Body of pancreas (tissue), 4 donors: ENCODE measurements around the gene MBIP. TPM values are rescaled to one million over a fixed set of nuclear protein-coding genes. Genes with fewer than 3 reads are reported as not detected.

ENCODE experiments used
- ATAC-seq: fragments of 150-250 bp; one replicate; pipeline ENCODE4 v1.9.1; 2016
- DNase-seq, 4 donors: peaks; one replicate each; pipeline ENCODE4 v3.0.0-alpha.2; 2019
- H3K27ac ChIP-seq, 4 donors: fragments of 200-600 bp; sonication (generic); 1 replicate in 3 of 4; 2 replicates in 1 of 4; pipeline versions ENCODE4 v1.5.1 to v1.6.1; 2016 to 2019; ENCODE audit warnings: mild to moderate bottlenecking in 1 of 4, mixed read lengths in 1 of 4, moderate library complexity in 1 of 4
- H3K27me3 ChIP-seq, 2 donors: fragments of 200-600 bp; sonication (generic); one replicate each; pipeline ENCODE4 v1.6.0; 2016; ENCODE audit warnings: mild to moderate bottlenecking in 1 of 2
- H3K36me3 ChIP-seq, 2 donors: fragments of 200-600 bp; sonication (generic); replicated peaks in 1 of 2; 2 replicates each; pipeline ENCODE4 v1.5.1; 2016; ENCODE audit warnings: low read depth in 2 of 2; ENCODE audit not compliant: insufficient read depth in 1 of 2
- H3K4me1 ChIP-seq: fragments of 200-600 bp; sonication (generic); one replicate; pipeline ENCODE4 v1.6.0; 2016
- H3K4me3 ChIP-seq, 2 donors: fragments of 200-600 bp; sonication (generic); 1 replicate in 1 of 2; 2 replicates in 1 of 2; pipeline ENCODE4 v1.5.1; 2016 to 2019
- H3K9me3 ChIP-seq, 3 donors: fragments of 200-600 bp; sonication (generic); 1 replicate in 2 of 3; 2 replicates in 1 of 3; pipeline ENCODE4 v1.5.1; 2016
- CTCF ChIP-seq, 7 experiments: fragments of 450-650 bp in 4 of 7; fragments of 200-600 bp in 3 of 7; sonication (generic) in 3 of 7; IDR thresholded peaks; one replicate each; pipeline ENCODE4 v1.5.1; 2016 to 2019; ENCODE audit warnings: antibody characterized with exemption in 7 of 7
- POLR2A ChIP-seq, 3 donors: fragments of 450-650 bp; IDR thresholded peaks; one replicate each; pipeline ENCODE4 v1.6.1; 2016; ENCODE audit warnings: antibody characterized with exemption in 3 of 3, mild to moderate bottlenecking in 2 of 3
- WGBS, 2 donors: methylation state at CpG; one replicate each; pipeline ENCODE4 v1.1.5; 2017; 5-methylcytosine and 5-hydroxymethylcytosine counted together
- intact Hi-C: fragments of 100-400 bp; cut with DNase I; formaldehyde crosslinking; loops from one replicate; pipeline ENCODE4 v1.15.1; 2023
- total RNA-seq, 2 donors: library from RNA; depleted of rRNA; stranded (reverse); fragments of >200 nt; gene quantifications; one replicate each; pipeline ENCODE4 v1.1.0, GENCODE V29; 2016

Gene MBIP
- total RNA-seq, 2 donors from 2014 or later: 5.6 to 9.9 TPM

GRCh38 chr14:36315159-36315853 is 5.1 kb downstream of the MBIP start:
- Histone ChIP-seq H3K27ac (no peak overlapping the region), H3K9me3 (no peaks in the 10 kb centered on the region), H3K36me3 (peaks cover 0 to 8% of the 10 kb centered on the region in 2 donors), H3K4me3 (no peak overlapping the region), H3K27me3 (no peaks in the 10 kb centered on the region), H3K4me1 (peaks cover 26% of the 10 kb centered on the region)
- WGBS, 2 donors: 59 to 71% methylated on average over 3 of the region's 3 CpGs
- intact Hi-C loops: no loop called here
- no peak for DNase-seq
- TF ChIP-seq CTCF (IDR thresholded peaks at IDR 0.05): no peak
- TF ChIP-seq POLR2A (IDR thresholded peaks at IDR 0.05): no peak
- ATAC-seq: no peak

- H3K9me3 ChIP-seq: no peaks in the 10 kb centered on the region
- TF ChIP-seq POLR2A (IDR thresholded peaks at IDR 0.05) (no peak), CTCF (IDR thresholded peaks at IDR 0.05) (no peak)
- 84 to 86% methylated on average over 3 of the region's 3 CpGs for WGBS, 2 donors
- no peak overlapping the region for H3K4me3 ChIP-seq
- peaks cover 19% of the 10 kb centered on the region for H3K4me1 ChIP-seq
- DNase-seq (no peak), ATAC-seq (no peak)
- intact Hi-C loops: no loop called here
- H3K36me3 ChIP-seq: peaks cover 0 to 14% of the 10 kb centered on the region in 2 donors
- no peaks in the 10 kb centered on the region for H3K27me3 ChIP-seq
- H3K27ac ChIP-seq: no peak overlapping the region
Observed at GRCh38 chr14:36313898-36314297, 6.5 kb downstream of the MBIP start.

GRCh38 chr14:36313206-36313605 is 7.2 kb downstream of the MBIP start:
- no peak for DNase-seq
- Histone ChIP-seq H3K27me3 (no peaks in the 10 kb centered on the region), H3K4me3 (no peak overlapping the region), H3K27ac (no peak overlapping the region), H3K36me3 (peaks cover 0 to 14% of the 10 kb centered on the region in 2 donors), H3K4me1 (peaks cover 15% of the 10 kb centered on the region), H3K9me3 (no peaks in the 10 kb centered on the region)
- ATAC-seq: no peak
- intact Hi-C loops: no loop called here
- 84 to 86% methylated on average over 2 of the region's 2 CpGs for WGBS, 2 donors
- TF ChIP-seq POLR2A (IDR thresholded peaks at IDR 0.05): no peak
- no peak for TF ChIP-seq CTCF (IDR thresholded peaks at IDR 0.05)

- Histone ChIP-seq H3K4me3 (no peak overlapping the region), H3K27me3 (no peaks in the 10 kb centered on the region), H3K27ac (no peak overlapping the region), H3K9me3 (no peaks in the 10 kb centered on the region), H3K4me1 (no peaks in the 10 kb centered on the region), H3K36me3 (peaks cover 3 to 29% of the 10 kb centered on the region in 2 donors)
- 82 to 85% methylated on average over 2 of the region's 2 CpGs for WGBS, 2 donors
- no peak for DNase-seq
- intact Hi-C loops: no loop called here
- no peak for ATAC-seq
- TF ChIP-seq POLR2A (IDR thresholded peaks at IDR 0.05) (no peak), CTCF (IDR thresholded peaks at IDR 0.05) (no peak)
Observed at GRCh38 chr14:36306836-36307235, 13.6 kb downstream of the MBIP start.

GRCh38 chr14:36304895-36305294 is 15.5 kb downstream of the MBIP start:
- peaks cover 3 to 18% of the 10 kb centered on the region in 2 donors for H3K36me3 ChIP-seq

More at GRCh38 chr14:36304895-36305294, 15.5 kb downstream of the MBIP start:
- ATAC-seq: no peak
- intact Hi-C loops: no loop called here
- no peaks in the 10 kb centered on the region for H3K9me3 ChIP-seq
- TF ChIP-seq CTCF (IDR thresholded peaks at IDR 0.05): no peak
- no peak for TF ChIP-seq POLR2A (IDR thresholded peaks at IDR 0.05)
- no peak overlapping the region for H3K4me3 ChIP-seq
- no peaks in the 10 kb centered on the region for H3K4me1 ChIP-seq
- no peaks in the 10 kb centered on the region for H3K27me3 ChIP-seq
- DNase-seq: no peak
- H3K27ac ChIP-seq: no peak overlapping the region
